Esophagus muscularis mucosa (tissue), 4 donors: ENCODE measurements around the gene PRKRIP1.
"Not testable (repeated sequence)": the region's sequence is repeated elsewhere in the genome, so short reads cannot be mapped to it uniquely, and the experiment has no call there.

Experiments
- CTCF ChIP-seq, 3 experiments: fragments of 200-600 bp in 2 of 3; fragments of 450-650 bp in 1 of 3; sonication (generic) in 2 of 3; IDR thresholded peaks; one replicate each; pipeline ENCODE4 v1.5.1; 2017 to 2019; ENCODE audit warnings: antibody characterized with exemption in 3 of 3, mild to moderate bottlenecking in 2 of 3, moderate library complexity in 1 of 3
- EP300 ChIP-seq: sonication (generic); formaldehyde crosslinking; IDR thresholded peaks from one replicate; pipeline ENCODE4 v1.6.1; 2017; ENCODE audit warnings: antibody characterized with exemption
- POLR2A ChIP-seq: fragments of 450-650 bp; IDR thresholded peaks from one replicate; pipeline ENCODE4 v1.6.1; 2017; ENCODE audit warnings: antibody characterized with exemption, moderate library complexity, mild to moderate bottlenecking, low read depth
- POLR2AphosphoS5 ChIP-seq, 2 donors: sonication (generic); formaldehyde crosslinking; IDR thresholded peaks; one replicate each; pipeline ENCODE4 v1.6.1; 2017; ENCODE audit warnings: antibody characterized with exemption in 2 of 2

- TF ChIP-seq CTCF (IDR thresholded peaks at IDR 0.05), result peak; percentile 18 to 46 (median 30)
- peak; percentile 93 to 95 for TF ChIP-seq POLR2AphosphoS5 (IDR thresholded peaks at IDR 0.05)
- peak; percentile 40 for TF ChIP-seq POLR2A
- TF ChIP-seq EP300, result not testable (repeated sequence)
Measured at GRCh38 chr7:102363549-102364393, 32.4 kb upstream of the PRKRIP1 start.
